ENCODE results near the gene ZBTB2. TPM values are rescaled to one million over a fixed set of nuclear protein-coding genes. Genes with fewer than 3 reads are reported as not detected.
A peak's percentile ranks its signal among the peaks of the same experiment; 100 is the strongest.
"Not testable (repeated sequence)": the region's sequence is repeated elsewhere in the genome, so short reads cannot be mapped to it uniquely, and the experiment has no call there.

Gene ZBTB2
- total and polyA plus RNA-seq, 4 experiments from 2014 or later, result 19.6 to 29.5 (median 26.7) TPM

GRCh38 chr6:151370509-151371078 is 20.8 kb downstream of the ZBTB2 start:
- Mint-ChIP-seq H3K27ac (peak overlapping the region in 3 of 7 donors; percentile 69 to 94 (median 82)), H3K27me3 (no peaks in the 10 kb centered on the region), H3K4me1 (peaks cover 35 to 48% (median 40%) of the 10 kb centered on the region in 4 donors), H3K4me3 (no peak overlapping the region), H3K9me3 (no peaks in the 10 kb centered on the region), H3K36me3 (peaks cover 36 to 54% of the 10 kb centered on the region in 2 donors)
- Histone ChIP-seq H3K27me3 (ENCODE audit: insufficient read depth, low read length) (no peaks in the 10 kb centered on the region), H3K27ac (ENCODE audit: low read depth, low read length) (no peak overlapping the region), H3K36me3 (ENCODE audit: insufficient read depth, low read length) (peaks cover 22% of the 10 kb centered on the region), H3K9me3 (ENCODE audit: control insufficient read depth in 1 of 2, low read length in 2 of 2) (no peaks in the 10 kb centered on the region), H3K4me1 (ENCODE audit: insufficient read depth, low read length) (peaks cover 41% of the 10 kb centered on the region), H3K4me3 (ENCODE audit: low read length in 2 of 2) (no peak overlapping the region)
- no peak for DNase-seq
- ChIA-PET CTCF (ENCODE audit: partially characterized antibody) (interaction anchor here (1.6 to 1.7 kb wide), 2 partner anchors 13 to 46 kb away, joined by 5 to 6 read pairs; no protein-coding TSS in a partner anchor), POLR2A (ENCODE audit: partially characterized antibody) (interaction anchor here (0.8 to 2.0 kb wide), 2 partner anchors 16 to 19 kb away, joined by 3 to 9 read pairs; no protein-coding TSS in a partner anchor)
- intact Hi-C loops (cut with micrococcal nuclease), result no loop called here

- POLR2A ChIA-PET (ENCODE audit: partially characterized antibody), result no interaction called here
- Histone ChIP-seq H3K4me1 (ENCODE audit: insufficient read depth, low read length) (no peaks in the 10 kb centered on the region), H3K9me3 (ENCODE audit: control insufficient read depth in 1 of 2, low read length in 2 of 2) (no peaks in the 10 kb centered on the region), H3K36me3 (ENCODE audit: insufficient read depth, low read length) (peaks cover 34% of the 10 kb centered on the region), H3K27ac (ENCODE audit: low read depth, low read length) (no peak overlapping the region), H3K27me3 (ENCODE audit: insufficient read depth, low read length) (no peaks in the 10 kb centered on the region), H3K4me3 (ENCODE audit: low read length in 2 of 2) (no peak overlapping the region)
- no peak for DNase-seq
- CTCF ChIA-PET (ENCODE audit: partially characterized antibody), result interaction anchor here (0.9 kb wide), 1 partner anchor 32 kb away, joined by 3 read pairs; no protein-coding TSS in a partner anchor
- Mint-ChIP-seq H3K27ac (peak overlapping the region in 1 of 7 donors; percentile 75), H3K9me3 (no peaks in the 10 kb centered on the region), H3K36me3 (peaks cover 55 to 57% of the 10 kb centered on the region in 2 donors), H3K27me3 (no peaks in the 10 kb centered on the region), H3K4me3 (no peak overlapping the region), H3K4me1 (peaks cover 0 to 3% (median 0%) of the 10 kb centered on the region in 4 donors)
- intact Hi-C loops (cut with micrococcal nuclease), result no loop called here
Observed at GRCh38 chr6:151365233-151365632, 26.1 kb downstream of the ZBTB2 start.

- H3K27ac Mint-ChIP-seq, result no peak overlapping the region
- Histone ChIP-seq H3K36me3 (ENCODE audit: insufficient read depth, low read length) (peaks cover 11% of the 10 kb centered on the region), H3K4me3 (ENCODE audit: low read length in 2 of 2) (no peak overlapping the region), H3K27me3 (ENCODE audit: insufficient read depth, low read length) (no peaks in the 10 kb centered on the region), H3K27ac (ENCODE audit: low read depth, low read length) (no peak overlapping the region), H3K4me1 (ENCODE audit: insufficient read depth, low read length) (no peaks in the 10 kb centered on the region), H3K9me3 (ENCODE audit: control insufficient read depth in 1 of 2, low read length in 2 of 2) (no peaks in the 10 kb centered on the region)
- ChIA-PET POLR2A (ENCODE audit: partially characterized antibody) (no interaction called here), CTCF (ENCODE audit: partially characterized antibody) (no interaction called here)
- peaks cover 26 to 27% of the 10 kb centered on the region in 2 donors for H3K36me3 Mint-ChIP-seq
- no peaks in the 10 kb centered on the region for H3K9me3 Mint-ChIP-seq
- DNase-seq, result no peak
- no peaks in the 10 kb centered on the region for H3K27me3 Mint-ChIP-seq
- peaks cover 2 to 6% (median 4%) of the 10 kb centered on the region in 4 donors for H3K4me1 Mint-ChIP-seq
- intact Hi-C loops (cut with micrococcal nuclease), result no loop called here
- H3K4me3 Mint-ChIP-seq, result no peak overlapping the region
Observed at GRCh38 chr6:151359486-151359885, 31.9 kb downstream of the ZBTB2 start.

GRCh38 chr6:151358475-151358874 is 32.9 kb downstream of the ZBTB2 start:
- POLR2A ChIA-PET (ENCODE audit: partially characterized antibody), result interaction anchor here (0.6 kb wide), 1 partner anchor 312 kb away, joined by 3 read pairs; no protein-coding TSS in a partner anchor

GRCh38 chr6:151357758-151358436 is 33.5 kb downstream of the ZBTB2 start:
- CTCF ChIA-PET (ENCODE audit: partially characterized antibody), result interaction anchor here (0.6 to 2.5 kb wide), 8 partner anchors 12 to 344 kb away, joined by 3 to 7 read pairs (median 4); no protein-coding TSS in a partner anchor
- H3K4me1 ChIP-seq (ENCODE audit: insufficient read depth, low read length), result peaks cover 8% of the 10 kb centered on the region
- DNase-seq, result no peak
- peaks cover 20 to 22% of the 10 kb centered on the region in 2 donors for H3K36me3 Mint-ChIP-seq
- H3K4me1 Mint-ChIP-seq, result peaks cover 2 to 6% (median 4%) of the 10 kb centered on the region in 4 donors
- no peak overlapping the region for H3K4me3 Mint-ChIP-seq
- no peaks in the 10 kb centered on the region for H3K9me3 Mint-ChIP-seq
- no peak overlapping the region for H3K4me3 ChIP-seq (ENCODE audit: low read length in 2 of 2)
- H3K9me3 ChIP-seq (ENCODE audit: control insufficient read depth in 1 of 2, low read length in 2 of 2), result no peaks in the 10 kb centered on the region
- peaks cover 6% of the 10 kb centered on the region for H3K36me3 ChIP-seq (ENCODE audit: insufficient read depth, low read length)
- H3K27ac ChIP-seq (ENCODE audit: low read depth, low read length), result no peak overlapping the region
- intact Hi-C loops (cut with micrococcal nuclease), result no loop called here
- no peaks in the 10 kb centered on the region for H3K27me3 Mint-ChIP-seq
- POLR2A ChIA-PET (ENCODE audit: partially characterized antibody), result interaction anchor here (0.9 kb wide), 1 partner anchor 93 kb away, joined by 3 read pairs; no protein-coding TSS in a partner anchor
- no peaks in the 10 kb centered on the region for H3K27me3 ChIP-seq (ENCODE audit: insufficient read depth, low read length)
- H3K27ac Mint-ChIP-seq, result peak overlapping the region in 2 of 7 donors; percentile 19 to 29

More at GRCh38 chr6:151358475-151358874, 32.9 kb downstream of the ZBTB2 start:
- Mint-ChIP-seq H3K27me3 (no peaks in the 10 kb centered on the region), H3K27ac (no peak overlapping the region), H3K4me3 (no peak overlapping the region), H3K36me3 (peaks cover 20 to 25% of the 10 kb centered on the region in 2 donors), H3K4me1 (peaks cover 2 to 6% (median 4%) of the 10 kb centered on the region in 4 donors), H3K9me3 (no peaks in the 10 kb centered on the region)
- Histone ChIP-seq H3K4me1 (ENCODE audit: insufficient read depth, low read length) (peaks cover 2% of the 10 kb centered on the region), H3K27me3 (ENCODE audit: insufficient read depth, low read length) (no peaks in the 10 kb centered on the region), H3K27ac (ENCODE audit: low read depth, low read length) (no peak overlapping the region), H3K36me3 (ENCODE audit: insufficient read depth, low read length) (peaks cover 6% of the 10 kb centered on the region), H3K4me3 (ENCODE audit: low read length in 2 of 2) (no peak overlapping the region), H3K9me3 (ENCODE audit: control insufficient read depth in 1 of 2, low read length in 2 of 2) (no peaks in the 10 kb centered on the region)
- intact Hi-C loops (cut with micrococcal nuclease), result no loop called here
- DNase-seq, result no peak
- CTCF ChIA-PET (ENCODE audit: partially characterized antibody), result interaction anchor here (1.4 to 2.5 kb wide), 3 partner anchors 12 to 344 kb away, joined by 3 to 7 read pairs (median 5); no protein-coding TSS in a partner anchor

- intact Hi-C loops (cut with micrococcal nuclease); H3K4me3 ChIP-seq (ENCODE audit: low read length in 2 of 2); H3K9me3 Mint-ChIP-seq; H3K9me3 ChIP-seq (ENCODE audit: control insufficient read depth in 1 of 2, low read length in 2 of 2); DNase-seq; H3K4me1 Mint-ChIP-seq; H3K27ac ChIP-seq (ENCODE audit: low read depth, low read length); H3K36me3 ChIP-seq (ENCODE audit: insufficient read depth, low read length); H3K27me3 ChIP-seq (ENCODE audit: insufficient read depth, low read length); H3K4me3 Mint-ChIP-seq; H3K27me3 Mint-ChIP-seq: not testable (repeated sequence)
- Mint-ChIP-seq H3K36me3 (peaks cover 15 to 16% of the 10 kb centered on the region in 2 donors), H3K27ac (peak overlapping the region in 1 of 7 donors; percentile 37)
- H3K4me1 ChIP-seq (ENCODE audit: insufficient read depth, low read length), result peaks cover 13% of the 10 kb centered on the region
- POLR2A ChIA-PET (ENCODE audit: partially characterized antibody), result interaction anchor here (0.9 kb wide), 1 partner anchor 94 kb away, joined by 3 read pairs; no protein-coding TSS in a partner anchor
- CTCF ChIA-PET (ENCODE audit: partially characterized antibody), result interaction anchor here (0.6 to 2.5 kb wide), 9 partner anchors 13 to 396 kb away, joined by 3 to 7 read pairs (median 4); no protein-coding TSS in a partner anchor
Observed at GRCh38 chr6:151356983-151357382, 34.4 kb downstream of the ZBTB2 start.

- Histone ChIP-seq H3K27ac (ENCODE audit: low read depth, low read length) (no peak overlapping the region), H3K4me3 (ENCODE audit: low read length in 2 of 2) (no peak overlapping the region), H3K4me1 (ENCODE audit: insufficient read depth, low read length) (peaks cover 13% of the 10 kb centered on the region), H3K9me3 (ENCODE audit: control insufficient read depth in 1 of 2, low read length in 2 of 2) (no peaks in the 10 kb centered on the region), H3K27me3 (ENCODE audit: insufficient read depth, low read length) (no peaks in the 10 kb centered on the region), H3K36me3 (ENCODE audit: insufficient read depth, low read length) (no peaks in the 10 kb centered on the region)
- H3K36me3 Mint-ChIP-seq, result peaks cover 2 to 9% of the 10 kb centered on the region in 2 donors
- H3K27me3 Mint-ChIP-seq, result no peaks in the 10 kb centered on the region
- POLR2A ChIA-PET (ENCODE audit: partially characterized antibody), result interaction anchor here (1.8 kb wide), 1 partner anchor 36 kb away, joined by 10 read pairs; no protein-coding TSS in a partner anchor
- H3K9me3 Mint-ChIP-seq, result no peaks in the 10 kb centered on the region
- no peak overlapping the region for H3K27ac Mint-ChIP-seq
- H3K4me1 Mint-ChIP-seq, result peaks cover 2 to 6% (median 4%) of the 10 kb centered on the region in 4 donors
- CTCF ChIA-PET (ENCODE audit: partially characterized antibody), result interaction anchor here (1.0 to 8.3 kb wide), 4 partner anchors 18 to 124 kb away, joined by 3 to 35 read pairs (median 4); no protein-coding TSS in a partner anchor
- no peak overlapping the region for H3K4me3 Mint-ChIP-seq
- DNase-seq, result no peak
- intact Hi-C loops (cut with micrococcal nuclease), result no loop called here
Observed at GRCh38 chr6:151353795-151354194, 37.6 kb downstream of the ZBTB2 start.

Data from CD4-positive, alpha-beta memory T cell (primary cell).